Osteocyte (in vitro differentiated cells): Measurements from ENCODE around the gene FGF18. TPM values are rescaled to one million over a fixed set of nuclear protein-coding genes. Genes with fewer than 3 reads are reported as not detected.
A peak's percentile ranks its signal among the peaks of the same experiment; 100 is the strongest.

Source experiments
- DNase-seq: peaks from one replicate; pipeline ENCODE4 v3.0.0; 2021; ENCODE audit warnings: mixed read lengths; ENCODE audit not compliant: unreplicated experiment; ENCODE audit errors: extremely low spot score
- H3K27ac Mint-ChIP-seq: one replicate; pipeline ENCODE4 v1.8.0; 2021; ENCODE audit warnings: mild to moderate bottlenecking, mixed read lengths; ENCODE audit not compliant: unreplicated experiment
- H3K27me3 Mint-ChIP-seq: one replicate; pipeline ENCODE4 v1.8.0; 2021; ENCODE audit warnings: mixed read lengths; ENCODE audit not compliant: unreplicated experiment
- H3K36me3 Mint-ChIP-seq: one replicate; pipeline ENCODE4 v1.8.0; 2021; ENCODE audit warnings: mixed read lengths; ENCODE audit not compliant: unreplicated experiment
- H3K4me1 Mint-ChIP-seq: one replicate; pipeline ENCODE4 v1.8.0; 2021; ENCODE audit warnings: mixed read lengths; ENCODE audit not compliant: unreplicated experiment
- H3K4me3 Mint-ChIP-seq: one replicate; pipeline ENCODE4 v1.8.0; 2021; ENCODE audit warnings: mild to moderate bottlenecking, moderate library complexity, mixed read lengths; ENCODE audit not compliant: unreplicated experiment
- H3K9me3 Mint-ChIP-seq: one replicate; pipeline ENCODE4 v1.8.0; 2021; ENCODE audit warnings: mixed read lengths; ENCODE audit not compliant: unreplicated experiment
- CTCF ChIP-seq: fragments of 200-600 bp; sonication (generic); IDR thresholded peaks from 2 replicates; pipeline ENCODE4 v1.5.0; 2021; ENCODE audit warnings: antibody characterized with exemption, mild to moderate bottlenecking, moderate library complexity
- total RNA-seq: library from RNA; stranded (reverse); gene quantifications from 2 replicates; pipeline ENCODE4 v1.2.1, GENCODE V29; 2021

The FGF18 gene
- total RNA-seq, 1 donor from 2014 or later = 5.9 TPM

GRCh38 chr5:171481571-171482433 is 62.4 kb downstream of the FGF18 start:
- Mint-ChIP-seq H3K4me1 (peaks cover 9% of the 10 kb centered on the region), H3K4me3 (no peak overlapping the region), H3K36me3 (no peaks in the 10 kb centered on the region), H3K27ac (no peak overlapping the region), H3K27me3 (peaks cover under 1% of the 10 kb centered on the region), H3K9me3 (no peaks in the 10 kb centered on the region)
- TF ChIP-seq CTCF = no peak
- DNase-seq = no peak

- peaks cover 6% of the 10 kb centered on the region for H3K27me3 Mint-ChIP-seq
- DNase-seq = no peak
- no peaks in the 10 kb centered on the region for H3K36me3 Mint-ChIP-seq
- peaks cover 9% of the 10 kb centered on the region for H3K4me1 Mint-ChIP-seq
- H3K9me3 Mint-ChIP-seq = no peaks in the 10 kb centered on the region
- TF ChIP-seq CTCF = no peak
- H3K27ac Mint-ChIP-seq = no peak overlapping the region
- H3K4me3 Mint-ChIP-seq = no peak overlapping the region
Observed at GRCh38 chr5:171482434-171482730, 62.9 kb downstream of the FGF18 start.

- Mint-ChIP-seq H3K27ac (no peak overlapping the region), H3K4me3 (no peak overlapping the region), H3K27me3 (peaks cover 9% of the 10 kb centered on the region), H3K9me3 (no peaks in the 10 kb centered on the region), H3K36me3 (no peaks in the 10 kb centered on the region), H3K4me1 (peaks cover 9% of the 10 kb centered on the region)
- no peak for TF ChIP-seq CTCF
- no peak for DNase-seq
Observed at GRCh38 chr5:171483551-171484135, 64.2 kb downstream of the FGF18 start.

- Mint-ChIP-seq H3K27me3 (peaks cover 13% of the 10 kb centered on the region), H3K36me3 (no peaks in the 10 kb centered on the region), H3K4me3 (no peak overlapping the region), H3K9me3 (no peaks in the 10 kb centered on the region), H3K27ac (no peak overlapping the region), H3K4me1 (peaks cover 9% of the 10 kb centered on the region)
- DNase-seq = no peak
- TF ChIP-seq CTCF = peak; percentile 61
Observed at GRCh38 chr5:171484460-171484899, 65.0 kb downstream of the FGF18 start.

- H3K36me3 Mint-ChIP-seq = no peaks in the 10 kb centered on the region
- no peak for DNase-seq
- H3K9me3 Mint-ChIP-seq = no peaks in the 10 kb centered on the region
- no peak overlapping the region for H3K27ac Mint-ChIP-seq
- H3K4me3 Mint-ChIP-seq = no peak overlapping the region
- TF ChIP-seq CTCF = no peak
- H3K4me1 Mint-ChIP-seq = no peaks in the 10 kb centered on the region
- H3K27me3 Mint-ChIP-seq = peaks cover 14% of the 10 kb centered on the region
Observed at GRCh38 chr5:171485668-171486067, 66.2 kb downstream of the FGF18 start.
